ENCODE data around the gene NPEPL1.

Gene NPEPL1

DNA sequence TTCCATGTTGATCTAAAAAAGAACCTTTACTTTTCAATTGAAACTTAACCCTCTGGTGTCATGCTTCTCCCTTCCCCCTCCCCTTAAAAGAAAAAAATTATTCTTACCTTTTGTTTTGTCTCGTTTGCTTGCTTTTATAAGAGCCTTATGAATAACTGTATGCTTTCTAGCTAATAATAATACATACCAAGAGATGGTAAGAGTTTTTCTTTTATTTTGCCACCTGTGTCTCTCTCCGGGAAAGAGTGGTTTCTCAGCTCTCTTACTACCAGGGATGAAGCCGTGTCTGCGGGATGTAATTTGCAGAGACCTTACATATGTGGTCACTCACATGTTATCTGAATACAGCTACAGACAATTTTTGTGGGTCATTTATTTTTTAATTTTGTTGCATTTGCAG is 33.8 kb upstream of the NPEPL1 start:
- no peak for DNase-seq

DNA sequence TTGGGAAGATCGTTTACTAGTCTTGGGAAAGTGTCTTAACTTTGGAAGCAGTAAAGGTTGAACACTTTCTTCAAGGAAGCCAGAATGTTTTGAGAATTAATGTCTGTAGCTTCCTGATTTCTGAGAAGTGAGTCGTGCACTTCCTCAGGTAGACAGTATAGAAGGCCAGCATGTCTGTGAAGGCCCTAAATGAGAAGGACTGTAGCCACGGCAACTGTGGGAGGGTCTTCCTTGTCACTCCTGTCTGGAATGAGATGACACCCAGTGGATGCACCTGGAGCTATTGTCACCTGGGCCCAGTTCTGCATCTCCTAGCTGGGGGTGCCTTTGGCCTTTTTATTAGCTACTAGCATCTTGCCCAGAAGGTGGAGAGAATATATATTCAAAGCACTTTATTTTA is 32.8 kb upstream of the NPEPL1 start:
- DNase-seq: no peak

DNA sequence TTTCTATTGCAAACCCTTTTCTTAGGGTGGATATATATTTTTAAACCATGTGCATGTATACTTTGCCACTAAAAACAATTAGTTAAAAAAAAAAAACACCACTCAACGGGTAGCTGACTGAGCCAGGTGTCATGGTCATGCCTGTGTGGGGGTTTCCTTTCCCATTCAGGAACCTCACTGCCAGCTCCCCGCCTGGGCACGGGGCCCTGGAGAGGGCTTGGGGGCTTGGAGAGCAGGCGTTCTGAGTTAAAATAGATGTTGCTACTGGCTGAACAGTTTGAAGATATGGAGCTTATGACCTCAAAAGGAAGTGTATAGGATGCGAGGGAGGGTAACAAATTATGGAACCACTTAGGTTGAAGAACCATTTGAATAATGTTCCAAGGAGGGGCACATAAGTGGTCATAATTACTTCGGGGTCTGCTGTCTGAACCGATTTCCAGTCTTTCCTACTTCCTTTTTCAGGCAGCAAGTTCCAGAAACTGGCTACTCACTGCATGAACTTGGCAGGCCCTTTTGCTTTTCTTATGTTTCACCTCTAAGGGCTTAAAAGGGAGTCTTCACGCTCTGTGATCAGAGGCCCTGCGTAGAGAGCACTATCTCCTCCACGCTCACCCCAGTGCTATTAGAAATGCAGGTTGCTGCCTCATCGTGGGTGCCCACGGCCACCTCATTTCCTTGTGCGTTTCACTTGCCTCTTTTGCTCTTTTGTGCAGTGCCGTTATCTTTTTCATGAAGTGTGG is 31.6 kb upstream of the NPEPL1 start:
- DNase-seq: no peak

DNA sequence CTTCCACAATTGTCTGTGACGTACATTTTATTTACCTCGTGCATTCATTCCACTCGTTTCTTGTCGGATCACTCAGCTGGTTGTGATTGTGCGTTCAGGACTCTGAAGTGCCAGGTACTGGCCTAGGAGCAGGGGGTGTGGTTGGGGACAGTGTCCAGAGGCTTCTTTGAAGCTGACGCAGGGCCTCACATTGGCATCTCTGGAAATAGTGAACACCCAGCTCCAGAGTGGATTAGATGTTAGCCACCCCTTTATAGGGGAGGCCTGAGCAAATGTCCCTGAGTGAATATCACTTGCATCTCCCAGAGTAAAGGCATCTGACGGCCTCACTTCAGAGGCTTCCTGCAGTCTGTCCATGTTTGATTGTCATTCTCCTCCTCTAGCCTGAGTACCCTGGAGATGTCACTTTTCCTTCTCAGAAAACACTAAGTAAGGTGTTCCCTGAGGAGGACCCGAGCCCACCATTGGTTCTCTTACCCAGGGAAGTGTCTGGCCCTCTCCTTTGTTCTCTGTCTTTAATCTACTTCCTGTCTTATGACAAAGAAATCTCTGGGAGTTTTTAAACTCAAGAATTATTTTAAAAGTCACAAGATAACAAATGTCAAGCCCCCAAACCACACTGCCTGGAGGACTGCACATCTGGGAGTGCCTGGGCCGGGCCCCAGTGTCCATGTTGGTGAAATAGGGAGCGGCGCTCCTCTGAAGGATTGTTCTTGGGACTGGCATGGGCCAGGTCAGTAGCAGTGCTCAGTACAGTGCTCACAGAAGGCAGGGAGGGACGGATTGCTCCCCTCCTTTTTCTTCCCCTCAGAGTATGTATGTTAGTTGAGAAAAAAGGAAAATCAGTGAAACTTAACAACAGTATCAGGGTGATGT is 30.8 kb upstream of the NPEPL1 start:
- DNase-seq: no peak

DNA sequence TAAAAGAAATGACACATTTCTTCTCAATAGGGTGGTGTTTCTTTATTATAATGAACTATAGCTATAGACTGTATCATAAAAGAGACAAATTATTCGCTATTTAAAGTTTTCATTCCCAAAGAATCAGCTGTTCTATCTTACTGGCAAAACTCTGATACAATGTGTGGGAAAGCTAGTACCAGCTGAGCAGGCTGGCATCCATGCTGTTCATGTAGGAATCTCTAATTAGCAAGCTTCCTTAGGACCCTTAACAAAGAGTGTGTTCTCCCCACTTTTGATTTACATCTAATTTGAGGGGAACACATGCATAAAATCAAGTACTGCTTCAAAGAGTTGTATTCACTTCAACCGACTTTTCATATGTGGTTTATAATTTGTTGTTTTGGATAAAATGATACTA is 28.3 kb upstream of the NPEPL1 start:
- no peak for DNase-seq

DNA sequence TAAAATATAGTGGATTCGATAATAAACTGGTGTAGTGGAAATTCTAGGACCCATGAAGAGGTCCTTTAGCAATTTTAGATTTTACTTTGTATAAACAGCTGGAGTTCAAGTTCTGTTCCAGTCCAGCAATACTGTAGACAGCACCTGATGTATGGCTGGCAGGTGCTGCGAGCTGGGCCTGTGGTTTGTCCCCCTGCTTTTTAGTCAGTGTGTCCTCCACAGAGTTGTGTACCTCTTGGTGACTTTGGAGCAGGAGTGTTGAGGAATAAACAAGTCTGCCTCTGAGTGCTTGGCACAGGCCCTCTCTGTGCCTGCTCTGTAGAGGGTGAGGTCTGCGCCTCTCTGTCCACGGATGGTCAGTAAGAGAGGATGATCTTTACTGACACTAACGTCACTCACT is 27.7 kb upstream of the NPEPL1 start:
- DNase-seq: no peak

DNA sequence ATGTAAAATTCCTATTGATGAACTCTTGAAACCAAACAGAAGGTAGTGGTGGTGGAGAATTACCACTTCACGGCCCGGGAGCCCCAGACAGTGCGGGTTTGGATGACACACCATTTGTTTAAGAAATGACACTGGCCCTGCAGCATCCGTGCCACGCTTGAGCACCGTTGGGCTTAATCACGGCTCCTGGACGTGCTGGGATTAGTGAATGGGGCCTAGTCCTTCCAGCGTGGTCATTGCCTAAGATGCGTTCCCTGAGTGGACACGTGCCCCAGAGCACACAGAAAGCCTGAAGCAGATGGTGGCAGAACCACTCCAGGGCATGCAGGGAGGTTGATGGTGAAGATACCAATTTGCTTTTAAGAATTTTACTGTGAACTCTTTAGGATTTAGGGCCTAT is 27.0 kb upstream of the NPEPL1 start:
- no peak for DNase-seq

DNA sequence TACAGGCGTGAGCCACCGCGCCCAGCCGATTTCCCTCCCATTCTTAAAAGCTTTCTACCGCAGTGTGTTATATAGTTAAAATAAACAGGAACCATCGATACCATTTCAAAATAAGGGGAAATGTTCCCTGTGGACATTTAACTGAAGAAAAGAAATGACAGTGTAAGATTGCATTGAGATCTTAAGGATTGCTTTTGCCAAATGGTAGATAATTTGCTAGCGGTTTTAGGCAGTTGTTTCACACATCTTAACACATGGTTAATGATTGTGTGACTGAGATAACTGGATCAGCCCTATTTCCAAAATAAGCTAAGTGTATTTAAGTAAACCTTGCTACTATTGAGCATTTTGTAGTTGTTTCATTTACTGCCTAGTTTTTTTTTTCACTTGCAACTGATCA is 25.9 kb upstream of the NPEPL1 start:
- no peak for DNase-seq

DNA sequence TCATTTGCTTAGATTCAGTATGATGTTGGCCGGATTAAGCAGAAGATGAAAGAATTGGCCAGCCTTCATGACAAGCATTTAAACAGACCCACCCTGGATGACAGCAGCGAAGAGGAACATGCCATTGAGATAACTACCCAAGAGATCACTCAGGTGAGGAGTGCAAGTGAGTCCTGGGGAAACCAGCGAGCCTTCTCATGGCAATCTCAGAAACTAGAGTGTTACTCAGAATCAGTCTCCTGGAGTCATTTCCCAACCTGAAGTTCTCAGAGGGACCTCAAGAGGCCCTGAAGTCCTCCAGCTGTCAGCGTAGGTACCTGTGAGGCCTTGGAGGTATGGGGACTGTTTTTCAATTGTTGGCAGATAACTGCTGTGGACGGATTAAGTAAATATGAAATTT is 24.6 kb upstream of the NPEPL1 start:
- DNase-seq: no peak

DNA sequence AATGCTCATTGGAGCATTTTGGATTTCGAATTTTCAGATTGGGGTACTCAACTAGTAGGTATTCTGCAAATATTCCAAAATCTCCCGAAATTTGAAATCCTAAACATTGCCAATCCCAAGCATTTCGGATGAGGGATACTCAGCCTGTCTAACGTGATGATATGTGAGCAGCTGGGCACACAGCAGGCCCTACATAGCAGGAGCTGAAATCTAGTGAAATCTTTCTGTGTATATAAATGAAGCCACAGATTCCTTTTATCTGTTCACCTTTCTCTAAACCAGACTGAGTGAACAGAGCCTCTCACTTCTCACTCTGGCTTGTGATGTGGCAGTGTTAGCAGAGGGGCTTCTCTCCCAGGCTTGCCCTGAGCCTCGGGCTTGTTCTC is 23.7 kb upstream of the NPEPL1 start:
- DNase-seq: no peak

DNA sequence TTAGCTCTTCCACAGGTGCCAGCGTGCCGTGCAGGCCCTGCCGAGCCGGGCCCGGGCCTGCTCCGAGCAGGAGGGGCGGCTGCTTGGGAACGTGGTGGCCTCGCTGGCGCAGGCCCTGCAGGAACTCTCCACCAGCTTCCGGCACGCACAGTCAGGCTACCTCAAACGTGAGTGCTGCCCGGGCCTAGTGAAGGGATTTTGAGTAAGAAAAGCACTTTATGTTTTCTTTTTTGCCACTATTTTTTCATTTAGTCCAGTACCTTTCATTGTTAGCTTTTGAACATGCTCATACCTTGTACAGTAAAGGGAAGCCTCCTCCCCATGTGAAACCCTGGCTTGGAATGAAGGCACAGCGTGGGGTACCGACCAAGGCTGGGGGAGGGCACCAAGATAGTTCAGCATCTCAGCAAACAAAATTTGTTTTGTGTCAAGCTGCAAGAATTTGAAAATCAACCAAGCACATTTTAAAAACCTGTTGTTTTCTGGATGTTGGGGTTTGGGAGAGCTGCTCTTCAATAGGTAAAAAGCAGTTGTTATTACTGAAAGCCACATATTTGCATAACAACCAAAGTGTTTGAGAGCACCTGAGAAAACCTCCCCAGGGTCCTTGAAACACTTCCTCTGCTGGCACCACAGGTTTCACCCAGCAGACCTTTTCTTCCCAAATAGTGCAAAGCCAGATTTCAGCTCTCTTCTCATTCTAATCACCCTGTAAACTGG is 23.2 kb upstream of the NPEPL1 start:
- DNase-seq: no peak

DNA sequence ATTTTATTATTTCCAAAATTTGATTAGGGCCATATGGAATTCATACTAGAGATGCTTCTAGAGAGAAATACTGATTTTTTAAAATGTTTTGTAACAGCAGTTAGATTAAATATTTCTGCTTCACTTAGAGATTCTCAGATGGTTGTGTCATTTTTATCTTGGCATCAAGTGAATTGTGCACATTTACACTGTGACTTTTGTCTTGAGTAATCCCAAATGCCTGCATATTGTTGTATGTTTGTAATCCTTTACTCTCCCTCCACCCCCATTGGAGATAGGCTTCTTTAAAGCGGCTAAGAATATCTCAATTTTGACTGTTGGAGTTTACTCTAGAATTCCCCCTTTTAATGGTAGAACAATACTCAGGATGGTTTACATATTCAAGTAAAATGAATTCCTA is 22.5 kb upstream of the NPEPL1 start:
- no peak for DNase-seq

DNA sequence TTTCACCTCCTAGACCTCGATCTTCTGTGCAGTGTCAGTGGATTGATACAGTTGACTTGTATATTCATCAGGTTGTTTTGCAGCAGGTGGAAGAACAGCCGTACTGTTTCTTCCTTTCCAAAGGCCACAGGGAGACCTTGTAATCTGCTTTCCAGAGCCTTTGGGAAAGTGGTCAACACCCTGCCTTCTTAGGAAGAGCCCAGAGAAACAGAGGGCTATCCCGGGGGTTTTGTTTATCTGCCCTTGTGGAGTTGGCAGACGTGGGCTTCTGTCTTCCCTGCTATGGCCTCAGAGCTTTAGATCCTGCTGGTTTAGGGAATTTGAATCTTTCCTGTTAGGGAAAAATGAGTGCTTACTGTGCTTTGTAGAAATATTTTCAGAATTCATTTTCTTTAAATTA is 21.9 kb upstream of the NPEPL1 start:
- no peak for DNase-seq

DNA sequence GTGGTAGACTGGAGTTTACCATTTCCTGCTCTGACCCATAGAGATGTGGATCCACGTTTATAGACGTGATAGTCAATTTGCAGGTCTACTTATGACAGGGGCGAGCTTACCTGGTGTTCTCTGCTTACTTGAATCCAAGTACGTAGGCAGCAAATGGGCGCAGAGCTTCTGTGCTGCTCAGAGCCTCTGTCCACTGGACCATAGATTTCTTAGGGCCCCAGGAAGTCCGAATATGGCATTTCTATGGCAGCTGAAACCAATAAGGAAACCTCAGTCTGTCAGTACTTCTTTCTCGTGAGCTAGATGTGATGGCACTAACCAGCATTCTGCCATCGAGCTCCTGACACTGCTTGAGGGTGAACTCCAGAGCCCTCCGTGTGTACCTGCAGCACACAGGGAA is 19.5 kb upstream of the NPEPL1 start:
- no peak for DNase-seq

DNA sequence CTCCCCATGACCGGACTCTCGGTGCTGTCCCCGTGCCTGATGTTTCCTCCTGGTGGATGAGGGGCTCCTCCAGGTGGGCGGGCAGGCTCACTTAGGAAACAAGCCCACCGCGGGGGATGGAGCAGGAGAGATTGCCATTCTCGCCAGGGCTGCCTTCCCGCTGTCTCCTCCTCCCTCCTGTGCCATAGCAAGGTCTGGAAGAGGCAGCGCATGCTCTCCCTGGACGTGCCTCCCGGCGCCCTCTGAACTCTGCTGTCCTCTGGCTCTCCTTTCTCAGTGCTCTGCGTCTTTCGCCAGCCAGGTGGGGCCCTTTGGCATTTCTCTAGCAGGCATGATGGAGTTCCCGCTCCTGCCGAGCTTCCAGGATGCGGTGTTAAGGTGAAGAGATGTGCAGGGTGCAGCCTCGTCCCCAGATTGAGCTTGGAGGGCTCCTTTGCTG is 17.4 kb upstream of the NPEPL1 start:
- DNase-seq: no peak

DNA sequence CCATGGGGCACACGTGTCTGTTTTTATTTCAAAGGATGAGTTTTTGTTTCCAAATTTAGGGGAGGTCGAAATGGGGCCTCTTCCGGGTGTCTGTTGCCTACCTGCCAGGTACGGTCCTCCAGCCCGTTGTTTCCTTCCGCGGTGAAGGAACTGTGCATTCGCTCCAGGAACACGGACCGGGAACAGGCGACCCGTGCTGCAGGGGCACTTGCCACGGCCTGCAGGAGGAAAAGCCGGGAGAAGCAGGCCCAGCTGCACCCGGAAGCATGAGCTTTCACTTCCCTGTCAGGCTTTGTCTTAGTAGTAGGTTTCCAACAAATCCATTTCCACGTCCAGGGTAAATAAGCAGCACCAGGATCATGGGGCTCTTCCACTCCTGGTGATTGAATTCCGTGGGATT is 17.0 kb upstream of the NPEPL1 start:
- no peak for DNase-seq

DNA sequence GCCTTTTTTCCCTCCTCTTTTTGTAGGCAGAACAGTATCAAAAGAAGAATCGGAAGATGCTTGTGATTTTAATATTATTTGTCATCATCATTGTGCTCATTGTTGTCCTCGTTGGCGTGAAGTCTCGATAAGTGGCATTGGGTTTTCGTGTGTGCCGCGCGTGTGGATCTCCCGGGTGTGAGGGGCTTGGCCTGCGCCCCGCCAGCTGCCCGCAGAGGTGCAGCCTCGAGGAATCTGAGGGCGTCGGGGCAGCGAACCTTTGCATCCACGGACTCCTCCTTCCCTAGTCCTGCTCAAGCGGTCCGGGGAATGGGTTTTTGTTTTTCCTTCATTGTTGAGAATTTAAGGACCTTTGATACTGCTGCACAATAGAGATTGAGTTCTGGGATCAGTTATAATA is 16.4 kb upstream of the NPEPL1 start:
- no peak for DNase-seq

DNA sequence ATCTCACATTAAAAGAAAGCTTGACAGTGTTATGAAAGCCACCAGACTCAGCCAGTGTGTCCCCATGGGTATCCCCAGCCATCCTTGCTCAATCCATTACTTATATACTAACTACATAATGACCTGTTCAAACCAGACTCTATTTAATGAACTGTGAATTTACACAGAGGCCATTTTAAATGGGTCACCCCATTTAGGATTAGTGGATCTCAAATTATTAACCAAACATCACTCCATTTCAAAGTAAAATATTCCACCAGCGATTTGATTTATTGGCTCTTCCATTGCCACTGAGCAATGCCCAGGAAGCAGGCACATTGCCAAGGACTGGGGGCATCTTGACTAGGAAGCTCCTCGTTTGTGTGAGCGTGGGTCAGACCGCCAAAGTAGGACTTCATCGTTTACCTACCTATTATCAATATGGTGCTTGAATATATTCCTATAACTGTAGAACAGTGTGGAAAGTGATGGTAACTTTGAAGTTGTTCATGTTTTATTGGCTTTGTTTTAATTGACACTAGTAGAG is 15.5 kb upstream of the NPEPL1 start:
- DNase-seq: no peak

DNA sequence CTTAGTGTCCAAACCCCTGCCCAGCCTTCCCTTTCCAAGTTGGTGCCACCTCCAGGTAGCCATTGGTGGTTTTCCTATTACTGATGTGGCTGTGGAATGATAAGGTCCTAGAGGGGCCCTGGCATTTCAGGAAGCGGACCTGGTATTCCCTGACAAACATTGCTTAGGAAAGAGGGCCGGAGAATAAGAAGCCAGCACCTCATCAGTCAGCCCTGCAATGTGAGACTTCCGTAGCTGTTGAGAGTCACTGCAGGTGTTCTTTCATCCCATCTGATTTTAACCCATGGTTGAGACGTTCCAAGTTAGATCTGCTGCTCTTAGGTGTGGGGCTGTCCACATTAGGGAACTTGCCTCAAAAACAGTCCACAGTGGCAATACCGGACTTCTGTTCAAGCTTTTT is 14.8 kb upstream of the NPEPL1 start:
- DNase-seq: no peak

DNA sequence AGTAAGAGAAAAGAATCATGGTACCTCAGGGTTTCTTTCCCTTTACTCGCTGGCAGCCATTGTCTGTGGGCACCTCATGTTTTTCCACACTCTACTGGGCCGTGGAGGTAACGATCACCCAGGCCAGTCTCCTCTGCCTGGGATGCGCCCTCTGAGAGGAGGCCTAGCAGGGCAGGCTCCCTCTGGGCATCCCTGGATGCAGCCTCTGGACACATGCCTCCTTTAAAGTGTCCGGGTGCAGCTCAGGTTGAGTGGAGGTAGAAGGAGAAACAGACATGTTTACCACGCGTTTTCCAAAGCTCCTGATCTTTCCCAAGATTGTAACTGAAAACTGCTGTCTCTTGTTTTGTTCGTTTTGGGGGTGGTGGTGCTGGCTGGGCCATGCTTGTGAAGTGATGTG is 13.8 kb upstream of the NPEPL1 start:
- no peak for DNase-seq

DNA sequence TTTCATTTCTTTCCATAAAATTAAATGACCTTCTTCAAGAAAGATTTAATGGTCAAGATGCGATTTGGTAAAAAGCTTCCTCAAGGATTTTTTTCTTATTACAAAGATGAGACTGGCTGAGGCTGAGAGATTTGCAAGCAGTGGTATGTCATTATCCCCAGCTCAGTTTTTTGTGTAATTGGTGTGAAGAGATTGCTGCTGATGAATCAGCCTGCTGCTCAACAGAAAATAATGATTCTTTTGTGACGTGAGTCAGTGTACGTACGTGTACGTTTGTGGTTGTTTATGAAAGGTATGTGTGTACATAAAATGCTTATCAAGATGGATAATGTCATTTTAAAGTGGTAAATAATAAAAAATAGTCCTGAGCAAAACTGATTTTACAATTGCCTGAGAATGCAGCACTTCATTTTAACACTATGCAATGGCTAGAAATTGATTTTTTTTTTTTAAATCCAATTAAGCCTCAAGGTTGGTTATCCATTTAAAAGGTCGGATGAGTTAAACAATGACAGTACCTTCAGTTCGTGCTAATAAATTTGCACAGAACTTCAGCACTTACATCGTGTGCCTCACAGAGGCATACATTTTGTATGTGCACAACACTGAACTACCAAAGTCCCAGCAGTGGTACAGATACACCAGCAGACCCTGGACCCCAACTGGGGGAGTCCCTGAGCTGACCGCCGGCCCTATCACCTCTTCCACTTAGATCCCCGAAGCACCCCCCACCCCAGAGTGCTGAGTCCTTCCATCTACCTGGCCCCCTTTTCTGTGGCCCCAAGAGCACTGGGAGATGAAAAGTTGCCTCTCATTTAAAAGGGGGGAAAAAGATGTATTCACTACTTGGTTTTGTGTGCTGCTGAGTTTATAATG is 9.7 kb upstream of the NPEPL1 start:
- DNase-seq: no peak

DNA sequence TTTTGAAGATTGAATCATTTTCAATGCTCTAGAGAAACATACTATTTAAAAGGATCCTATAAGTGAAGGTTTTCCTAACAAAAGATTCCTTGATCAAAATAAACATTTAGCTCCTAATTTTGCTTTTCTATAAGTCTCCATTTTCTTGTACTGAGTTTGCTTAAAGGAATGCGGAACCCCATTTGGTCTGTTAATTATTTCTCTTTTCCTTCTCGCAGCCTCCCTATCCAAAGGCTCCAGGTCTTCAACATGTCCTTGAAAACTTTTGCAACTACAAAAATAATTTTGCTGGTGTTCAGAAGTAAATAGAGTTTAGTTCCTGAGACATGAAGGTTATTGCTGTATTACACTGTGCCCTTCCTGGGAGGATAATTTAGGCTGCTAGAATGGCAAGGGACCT is 8.3 kb upstream of the NPEPL1 start:
- DNase-seq: no peak

DNA sequence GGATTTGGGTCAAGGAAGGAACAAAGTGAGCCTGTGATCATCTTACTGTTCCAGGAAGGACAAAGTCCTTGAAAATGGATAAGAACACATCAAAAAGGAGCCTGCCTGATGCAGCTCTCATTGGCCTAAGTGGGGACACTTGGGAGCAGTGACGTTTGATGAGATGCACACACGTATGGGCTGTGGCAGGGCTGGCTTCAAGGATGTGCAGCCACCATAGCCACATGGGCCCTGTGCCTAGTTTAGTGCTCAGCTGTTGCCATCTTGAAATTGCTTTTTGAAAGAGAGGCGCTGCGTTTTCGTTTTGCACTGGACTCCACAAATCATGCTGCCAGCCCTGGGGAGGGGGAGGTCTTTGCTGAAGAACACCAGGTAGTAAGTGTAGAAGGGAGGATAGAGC is 6.6 kb upstream of the NPEPL1 start:
- DNase-seq: no peak
